ENCODE measurements around the gene SERHL2. TPM values are rescaled to one million over a fixed set of nuclear protein-coding genes. Genes with fewer than 3 reads are reported as not detected.

The SERHL2 gene
- polyA plus RNA-seq, 1 donor from 2014 or later: 0.99 TPM

GRCh38 chr22:42614312-42615091 lies 60.7 kb downstream of the SERHL2 start, which contains the start of gene POLDIP3:
POLDIP3 (minus strand) TSS chr22:42614883; CDS start chr22:42614857, 26 bp downstream.
- Histone ChIP-seq H3K27ac (ENCODE audit: low read length) (peak within 1 kb of the TSS; percentile 96), H2AFZ (ENCODE audit: low read depth, low read length) (peak within 1 kb of the TSS; percentile 51), H4K20me1 (ENCODE audit: insufficient read depth) (peaks cover 3% of the 10 kb centered on the region), H3K4me3 (ENCODE audit: low read length) (peak within 1 kb of the TSS; percentile 97), H3K9ac (ENCODE audit: low read length) (peak within 1 kb of the TSS; percentile 89), H3K36me3 (ENCODE audit: insufficient read depth, low read length) (no peaks in the 10 kb centered on the region), H3K9me2 (ENCODE audit: insufficient read depth, low read length) (no peaks in the 10 kb centered on the region), H3K27me3 (ENCODE audit: insufficient read depth, low read depth, low read length) (no peaks in the 10 kb centered on the region), H3F3A (ENCODE audit: insufficient read depth, low read length, poor library complexity, severe bottlenecking) (peaks cover 4% of the 10 kb centered on the region), H3K4me2 (ENCODE audit: low read length) (peak within 1 kb of the TSS; percentile 73), H3K79me2 (replicated peaks; ENCODE audit: insufficient read depth, low read length) (peaks cover 41% of the 10 kb centered on the region), H3K9me3 (ENCODE audit: low read length) (no peaks in the 10 kb centered on the region)
- TF ChIP-seq RAD21 (conservative IDR thresholded peaks at IDR 0.05) (no peak), TAF1 (IDR thresholded peaks at IDR 0.05; ENCODE audit: low read depth) (no peak), EP300 (conservative IDR thresholded peaks at IDR 0.05; ENCODE audit: poor library complexity, severe bottlenecking) (no peak), MXI1 (conservative IDR thresholded peaks at IDR 0.05; ENCODE audit: poor library complexity, severe bottlenecking) (peak; percentile 39), REST (IDR thresholded peaks at IDR 0.05; ENCODE audit: borderline replicate concordance) (no peak), POLR2AphosphoS5 (IDR thresholded peaks at IDR 0.05) (peak; percentile 72), EZH2 (IDR thresholded peaks at IDR 0.05; ENCODE audit: borderline replicate concordance, insufficient read depth, low read length, poor library complexity, severe bottlenecking) (no peak), SMC3 (conservative IDR thresholded peaks at IDR 0.05; ENCODE audit: poor library complexity) (no peak)
- TF ChIP-seq, protein P1, sequence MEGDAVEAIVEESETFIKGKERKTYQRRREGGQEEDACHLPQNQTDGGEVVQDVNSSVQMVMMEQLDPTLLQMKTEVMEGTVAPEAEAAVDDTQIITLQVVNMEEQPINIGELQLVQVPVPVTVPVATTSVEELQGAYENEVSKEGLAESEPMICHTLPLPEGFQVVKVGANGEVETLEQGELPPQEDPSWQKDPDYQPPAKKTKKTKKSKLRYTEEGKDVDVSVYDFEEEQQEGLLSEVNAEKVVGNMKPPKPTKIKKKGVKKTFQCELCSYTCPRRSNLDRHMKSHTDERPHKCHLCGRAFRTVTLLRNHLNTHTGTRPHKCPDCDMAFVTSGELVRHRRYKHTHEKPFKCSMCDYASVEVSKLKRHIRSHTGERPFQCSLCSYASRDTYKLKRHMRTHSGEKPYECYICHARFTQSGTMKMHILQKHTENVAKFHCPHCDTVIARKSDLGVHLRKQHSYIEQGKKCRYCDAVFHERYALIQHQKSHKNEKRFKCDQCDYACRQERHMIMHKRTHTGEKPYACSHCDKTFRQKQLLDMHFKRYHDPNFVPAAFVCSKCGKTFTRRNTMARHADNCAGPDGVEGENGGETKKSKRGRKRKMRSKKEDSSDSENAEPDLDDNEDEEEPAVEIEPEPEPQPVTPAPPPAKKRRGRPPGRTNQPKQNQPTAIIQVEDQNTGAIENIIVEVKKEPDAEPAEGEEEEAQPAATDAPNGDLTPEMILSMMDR (IDR thresholded peaks at IDR 0.05; ENCODE audit: poor library complexity, severe bottlenecking): peak; percentile 63

GRCh38 chr22:42615092-42615859 lies 61.5 kb downstream of the SERHL2 start:
- Histone ChIP-seq H4K20me1 (ENCODE audit: insufficient read depth) (peaks cover 3% of the 10 kb centered on the region), H2AFZ (ENCODE audit: low read depth, low read length) (no peak overlapping the region), H3K36me3 (ENCODE audit: insufficient read depth, low read length) (no peaks in the 10 kb centered on the region), H3K9ac (ENCODE audit: low read length) (peak overlapping the region; percentile 89), H3K27me3 (ENCODE audit: insufficient read depth, low read depth, low read length) (no peaks in the 10 kb centered on the region), H3K4me2 (ENCODE audit: low read length) (peak overlapping the region; percentile 73), H3K9me3 (ENCODE audit: low read length) (no peaks in the 10 kb centered on the region), H3K4me3 (ENCODE audit: low read length) (peak overlapping the region; percentile 97), H3F3A (ENCODE audit: insufficient read depth, low read length, poor library complexity, severe bottlenecking) (peaks cover 4% of the 10 kb centered on the region), H3K79me2 (replicated peaks; ENCODE audit: insufficient read depth, low read length) (peaks cover 38% of the 10 kb centered on the region), H3K27ac (ENCODE audit: low read length) (peak overlapping the region; percentile 96), H3K9me2 (ENCODE audit: insufficient read depth, low read length) (no peaks in the 10 kb centered on the region)
- no peak for TF ChIP-seq TAF1 (IDR thresholded peaks at IDR 0.05; ENCODE audit: low read depth)
- peak; percentile 81 for TF ChIP-seq EP300 (conservative IDR thresholded peaks at IDR 0.05; ENCODE audit: poor library complexity, severe bottlenecking)
- TF ChIP-seq, protein P1 (IDR thresholded peaks at IDR 0.05; ENCODE audit: poor library complexity, severe bottlenecking): no peak
- peak; percentile 100 for TF ChIP-seq POLR2AphosphoS5 (IDR thresholded peaks at IDR 0.05)
- peak; percentile 13 for TF ChIP-seq RAD21 (conservative IDR thresholded peaks at IDR 0.05)
- TF ChIP-seq EZH2 (IDR thresholded peaks at IDR 0.05; ENCODE audit: borderline replicate concordance, insufficient read depth, low read length, poor library complexity, severe bottlenecking): no peak
- TF ChIP-seq MXI1 (conservative IDR thresholded peaks at IDR 0.05; ENCODE audit: poor library complexity, severe bottlenecking): peak; percentile 63
- TF ChIP-seq SMC3 (conservative IDR thresholded peaks at IDR 0.05; ENCODE audit: poor library complexity): peak; percentile 13
- peak; percentile 76 for TF ChIP-seq REST (IDR thresholded peaks at IDR 0.05; ENCODE audit: borderline replicate concordance)
